Measurements from ENCODE around the gene ANTXR1. TPM values are rescaled to one million over a fixed set of nuclear protein-coding genes. Genes with fewer than 3 reads are reported as not detected.

Gene ANTXR1
- total RNA-seq, 1 donor from 2014 or later = not detected

DNA sequence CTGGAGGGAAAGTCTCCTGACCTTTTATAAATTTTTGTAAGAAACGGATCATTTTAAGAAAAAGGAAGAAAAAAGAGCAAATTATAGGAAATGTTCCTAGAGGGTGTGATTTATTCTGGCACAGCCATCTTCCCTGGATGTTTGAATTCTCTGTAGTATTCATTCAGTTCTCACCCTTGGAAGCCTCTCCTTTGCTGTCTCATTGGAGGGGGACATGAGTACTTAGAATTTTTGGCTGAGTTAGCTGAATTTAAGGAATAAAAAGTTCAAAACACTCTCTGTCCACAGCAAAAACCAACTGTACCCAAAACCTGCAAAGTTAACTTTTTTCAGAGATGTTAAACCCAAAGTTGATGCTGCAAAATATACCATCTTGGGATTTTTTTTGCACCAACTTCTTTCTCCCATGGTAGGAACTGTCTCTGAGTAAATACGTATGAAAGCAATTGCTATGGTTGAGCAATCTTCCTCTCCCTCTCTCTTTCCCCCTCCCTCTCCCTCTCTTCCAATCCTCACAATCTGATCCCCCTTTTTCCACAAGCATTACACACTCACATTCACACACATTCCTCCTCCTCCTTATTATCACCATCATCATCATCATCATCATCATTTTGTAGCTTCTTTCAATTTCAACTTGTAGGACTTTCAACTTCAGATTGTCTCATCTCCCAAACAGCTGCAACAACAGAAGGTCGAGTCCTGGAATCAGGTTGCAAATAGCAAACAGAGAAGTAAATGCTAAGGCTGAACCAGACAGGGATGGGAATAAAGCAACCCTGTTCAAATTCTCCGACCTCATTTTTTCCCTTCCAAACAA lies 190.4 kb downstream of the ANTXR1 start:
- no peak for ATAC-seq (ENCODE audit: low read depth)
- Mint-ChIP-seq H3K36me3 (ENCODE audit: low read depth) (no peaks in the 10 kb centered on the region), H3K4me3 (no peak overlapping the region), H3K27me3 (peaks cover 9% of the 10 kb centered on the region), H3K27ac (no peak overlapping the region), H3K4me1 (no peaks in the 10 kb centered on the region), H3K9me3 (peaks cover 2% of the 10 kb centered on the region)
- DNase-seq = no peak
- CTCF ChIA-PET = no interaction called here
- POLR2A ChIA-PET = no interaction called here
- intact Hi-C loops (cut with micrococcal nuclease) = no loop called here
- no peak for TF ChIP-seq CTCF (IDR thresholded peaks at IDR 0.05)

- H3K4me1 Mint-ChIP-seq = no peaks in the 10 kb centered on the region
- DNase-seq (no peak), ATAC-seq (ENCODE audit: low read depth) (no peak)
- intact Hi-C loops (cut with micrococcal nuclease) = no loop called here
- H3K9me3 Mint-ChIP-seq = peaks cover 2% of the 10 kb centered on the region
- H3K36me3 Mint-ChIP-seq (ENCODE audit: low read depth) = no peaks in the 10 kb centered on the region
- H3K27me3 Mint-ChIP-seq = peaks cover 7% of the 10 kb centered on the region
- TF ChIP-seq CTCF (IDR thresholded peaks at IDR 0.05) = no peak
- POLR2A ChIA-PET = interaction anchor here (0.7 kb wide), 1 partner anchor 8 kb away, joined by 3 read pairs; no protein-coding TSS in a partner anchor
- H3K4me3 Mint-ChIP-seq = no peak overlapping the region
- CTCF ChIA-PET = no interaction called here
- no peak overlapping the region for H3K27ac Mint-ChIP-seq
Observed at GRCh38 chr2:69204654-69205053, 191.7 kb downstream of the ANTXR1 start.

DNA sequence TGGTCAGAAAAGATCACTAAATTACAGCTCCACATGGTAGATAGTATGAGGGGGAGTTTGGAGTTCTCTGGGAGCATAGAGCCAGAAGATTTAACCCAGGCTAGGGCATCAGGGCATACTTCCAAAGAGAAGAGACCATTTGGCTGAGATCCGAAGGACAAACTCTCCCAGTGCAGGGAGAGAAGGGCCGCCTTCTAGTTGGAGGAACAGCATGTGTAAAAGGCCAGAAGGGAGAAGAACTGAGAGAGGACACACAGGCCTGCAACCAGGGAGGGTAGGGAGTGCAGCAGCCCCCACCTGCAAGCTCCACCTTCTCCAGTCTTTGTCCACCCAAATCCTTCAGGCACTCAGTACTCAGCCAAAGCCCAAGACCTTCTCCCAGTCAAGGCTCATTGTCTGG lies 192.1 kb downstream of the ANTXR1 start:
- H3K27ac Mint-ChIP-seq = no peak overlapping the region

DNA sequence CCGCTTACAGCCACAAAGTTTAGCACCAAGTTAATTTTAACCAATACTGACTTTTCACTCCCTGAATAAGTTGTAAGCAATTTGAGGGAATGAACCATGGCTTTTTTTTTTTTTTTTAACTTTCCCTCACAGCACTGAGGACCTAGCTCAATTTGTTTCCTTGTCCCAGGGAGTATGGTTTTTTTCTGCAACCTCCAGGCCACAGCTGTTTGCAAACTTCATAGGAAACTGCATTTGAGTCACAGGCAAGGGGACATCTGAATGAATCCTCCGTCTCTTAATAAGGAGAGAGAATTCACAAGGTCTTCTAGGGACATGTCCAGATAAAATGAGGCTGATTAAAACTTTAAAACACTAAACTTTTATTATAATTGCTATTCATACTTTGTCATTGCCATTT lies 192.5 kb downstream of the ANTXR1 start:
- POLR2A ChIA-PET = no interaction called here

More for the DNA sequence above, 192.1 kb downstream of the ANTXR1 start:
- Mint-ChIP-seq H3K36me3 (ENCODE audit: low read depth) (no peaks in the 10 kb centered on the region), H3K4me3 (no peak overlapping the region), H3K9me3 (peaks cover 2% of the 10 kb centered on the region), H3K27me3 (peaks cover 7% of the 10 kb centered on the region), H3K4me1 (no peaks in the 10 kb centered on the region)
- no peak for ATAC-seq (ENCODE audit: low read depth)
- CTCF ChIA-PET = no interaction called here
- no peak for TF ChIP-seq CTCF (IDR thresholded peaks at IDR 0.05)
- no peak for DNase-seq
- POLR2A ChIA-PET = interaction anchor here (0.7 kb wide), 1 partner anchor 8 kb away, joined by 3 read pairs; no protein-coding TSS in a partner anchor
- intact Hi-C loops (cut with micrococcal nuclease) = no loop called here

More for the DNA sequence above, 192.5 kb downstream of the ANTXR1 start:
- TF ChIP-seq CTCF (IDR thresholded peaks at IDR 0.05) = no peak
- no peaks in the 10 kb centered on the region for H3K4me1 Mint-ChIP-seq
- H3K9me3 Mint-ChIP-seq = peaks cover 2% of the 10 kb centered on the region
- H3K27ac Mint-ChIP-seq = no peak overlapping the region
- intact Hi-C loops (cut with micrococcal nuclease) = no loop called here
- peaks cover 7% of the 10 kb centered on the region for H3K27me3 Mint-ChIP-seq
- H3K36me3 Mint-ChIP-seq (ENCODE audit: low read depth) = no peaks in the 10 kb centered on the region
- no peak overlapping the region for H3K4me3 Mint-ChIP-seq
- DNase-seq = no peak
- ATAC-seq (ENCODE audit: low read depth) = no peak
- CTCF ChIA-PET = no interaction called here

All from activated B cell treated with CpG ODN at 0.5 μM for 24 hours (primary cell).